Measurements from ENCODE around the gene THAP11. TPM values are rescaled to one million over a fixed set of nuclear protein-coding genes. Genes with fewer than 3 reads are reported as not detected.
A peak's percentile ranks its signal among the peaks of the same experiment; 100 is the strongest.

THAP11 gene
- total RNA-seq, 1 experiment from 2014 or later, result 36.2 TPM

DNA sequence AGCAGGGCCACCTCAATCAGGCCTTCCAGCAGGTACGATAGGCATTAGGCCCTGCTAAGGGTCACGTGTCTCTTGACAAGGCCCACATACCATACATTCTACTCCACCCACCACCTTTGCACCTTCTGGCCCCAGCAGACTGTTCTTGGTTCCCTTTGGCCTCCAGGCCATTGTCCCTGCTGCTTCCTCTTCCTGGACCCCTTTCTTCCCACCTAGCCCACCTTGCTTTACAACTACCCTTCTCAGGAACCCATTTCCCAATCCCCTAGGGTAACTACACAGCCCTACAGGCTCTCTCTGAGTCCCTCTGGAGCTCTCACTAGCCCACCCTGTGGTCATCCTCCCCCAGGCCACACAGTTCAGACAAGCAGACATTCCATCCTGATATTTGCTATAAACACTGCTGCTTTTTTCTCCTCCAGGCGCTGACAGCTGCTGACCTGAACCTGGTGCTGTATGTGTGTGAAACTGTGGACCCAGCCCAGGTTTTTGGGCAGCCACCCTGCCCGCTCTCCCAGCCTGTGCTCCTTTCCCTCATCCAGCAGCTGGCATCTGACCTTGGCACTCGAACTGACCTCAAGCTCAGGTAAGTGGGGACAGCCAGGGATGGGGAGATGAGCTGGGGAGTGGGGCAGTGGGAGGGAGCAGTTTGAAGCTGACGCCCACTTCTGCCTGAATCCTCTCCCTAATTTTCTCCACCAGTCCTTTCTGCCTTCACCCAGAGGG, 41.2 kb downstream of the THAP11 start:
- no peak for DNase-seq (ENCODE audit: low read depth)

GRCh38 chr16:67883872-67884261, 41.7 kb downstream of the THAP11 start:
- peak; percentile 27 for DNase-seq (ENCODE audit: low read depth)

DNA sequence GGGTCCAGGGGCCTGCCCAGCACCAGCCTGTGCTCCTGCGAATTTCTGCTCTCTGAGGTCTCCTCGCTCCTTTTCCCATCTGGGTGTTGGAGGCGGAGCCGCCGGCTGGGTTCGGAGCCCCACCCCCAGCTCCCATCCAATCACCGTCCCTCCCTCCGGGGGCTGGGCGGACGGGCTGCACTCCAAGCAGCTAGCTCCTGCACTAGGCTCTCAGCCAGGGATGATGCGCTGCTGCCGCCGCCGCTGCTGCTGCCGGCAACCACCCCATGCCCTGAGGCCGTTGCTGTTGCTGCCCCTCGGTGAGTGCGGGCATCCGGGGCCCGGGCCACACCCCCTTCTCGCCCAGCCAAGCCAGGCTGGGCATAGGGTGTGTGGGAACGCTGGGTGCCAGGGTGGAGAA, 42.6 kb downstream of the THAP11 start, which contains the start of gene NRN1L:
NRN1L (plus strand) TSS at position 202 of the 400 bp plus-strand sequence; CDS start at position 221, 19 bp downstream.
- peak; percentile 14 for DNase-seq (ENCODE audit: low read depth)

GRCh38 chr16:67885545-67885944, 43.4 kb downstream of the THAP11 start:
- no peak for DNase-seq (ENCODE audit: low read depth)

DNA sequence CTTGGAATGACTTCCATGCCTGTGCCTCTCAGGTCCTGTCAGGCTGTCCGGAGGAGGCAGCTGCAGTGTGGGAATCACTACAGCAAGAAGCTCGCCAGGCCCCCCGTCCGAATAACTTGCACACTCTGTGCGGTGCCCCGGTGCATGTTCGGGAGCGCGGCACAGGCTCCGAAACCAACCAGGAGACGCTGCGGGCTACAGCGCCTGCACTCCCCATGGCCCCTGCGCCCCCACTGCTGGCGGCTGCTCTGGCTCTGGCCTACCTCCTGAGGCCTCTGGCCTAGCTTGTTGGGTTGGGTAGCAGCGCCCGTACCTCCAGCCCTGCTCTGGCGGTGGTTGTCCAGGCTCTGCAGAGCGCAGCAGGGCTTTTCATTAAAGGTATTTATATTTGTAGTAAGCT, 43.9 kb downstream of the THAP11 start:
- no peak for DNase-seq (ENCODE audit: low read depth)

GRCh38 chr16:67886387-67886786, 44.3 kb downstream of the THAP11 start:
- no peak for DNase-seq (ENCODE audit: low read depth)

- no peak for DNase-seq (ENCODE audit: low read depth)
Observed at GRCh38 chr16:67888331-67888730, 46.2 kb downstream of the THAP11 start.

GRCh38 chr16:67892375-67892774, 50.3 kb downstream of the THAP11 start:
- DNase-seq (ENCODE audit: low read depth), result no peak

DNA sequence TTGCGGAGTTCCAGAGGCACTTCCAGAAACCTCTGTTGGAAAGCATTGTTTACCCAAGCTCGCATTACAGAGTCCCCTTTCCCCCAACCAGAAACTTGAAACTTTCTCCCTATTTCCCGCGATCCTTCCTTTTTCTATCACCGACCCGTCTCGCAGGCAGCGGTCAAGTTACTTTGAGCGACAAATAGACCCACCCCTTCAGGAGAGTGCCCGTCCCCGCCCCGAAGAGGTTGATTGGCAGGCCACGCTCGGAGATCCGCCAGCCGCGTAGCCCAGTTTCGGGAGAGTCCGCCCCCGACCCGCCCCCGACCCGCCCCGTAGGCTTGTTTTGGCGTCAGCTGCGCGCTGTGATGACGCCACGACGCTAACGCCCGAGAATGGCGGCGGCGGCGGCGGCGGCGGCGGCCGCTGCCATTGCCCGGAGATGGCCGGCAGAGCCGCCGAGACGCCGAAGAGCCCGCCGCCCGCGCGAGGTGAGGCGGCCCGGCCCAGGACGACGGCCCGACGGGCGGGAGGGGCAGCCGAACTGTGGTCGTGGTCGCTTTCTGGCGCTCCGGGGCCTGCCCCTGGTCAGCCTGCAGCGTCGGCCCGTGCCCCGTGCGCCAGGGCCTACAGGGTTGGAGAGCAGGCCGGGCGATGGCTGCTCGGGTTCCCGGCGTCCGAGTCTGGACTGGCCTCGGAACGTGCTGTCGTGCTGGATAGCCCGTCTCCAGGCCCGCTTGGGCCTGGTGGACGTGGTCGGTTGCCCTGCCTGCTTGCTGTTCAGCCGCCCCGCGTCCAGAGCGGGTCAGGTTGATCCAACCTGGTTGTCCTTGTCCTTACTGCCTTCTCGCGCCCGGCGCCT, 51.0 kb downstream of the THAP11 start, which contains the start of gene PSKH1:
PSKH1 (plus strand) TSS at position 356 of the 844 bp plus-strand sequence. CDS start 15,496 bp downstream, outside the sequence.
- DNase-seq (ENCODE audit: low read depth), result peak; percentile 93

Other genes with a start within 250 kb of the THAP11 start
- gene CARMIL2, start 197.2 kb upstream of the THAP11 start, total RNA-seq (2014; rRNA removed; shearing (Covaris generic)), result 0.10 and 0.12 TPM in 2 replicates
- gene ACD, start 182.1 kb upstream of the THAP11 start, total RNA-seq (2014; rRNA removed; shearing (Covaris generic)), result 42.8 and 47.2 TPM in 2 replicates
- gene PARD6A, start 181.4 kb upstream of the THAP11 start, total RNA-seq (2014; rRNA removed; shearing (Covaris generic)), result 1.6 and 1.9 TPM in 2 replicates
- gene ENKD1, start 175.6 kb upstream of the THAP11 start, total RNA-seq (2014; rRNA removed; shearing (Covaris generic)), result 13.6 and 14.8 TPM in 2 replicates
- 6.4 and 7.5 TPM in 2 replicates for gene C16orf86, start 175.5 kb upstream of the THAP11 start, total RNA-seq (2014; rRNA removed; shearing (Covaris generic))
- 11.1 and 12.4 TPM in 2 replicates for gene GFOD2, start 123.0 kb upstream of the THAP11 start, total RNA-seq (2014; rRNA removed; shearing (Covaris generic))
- gene RANBP10, start 35.8 kb upstream of the THAP11 start, total RNA-seq (2014; rRNA removed; shearing (Covaris generic)), result 2.6 and 2.9 TPM in 2 replicates
- gene TSNAXIP1, start 35.4 kb upstream of the THAP11 start, total RNA-seq (2014; rRNA removed; shearing (Covaris generic)), result 0.49 TPM in 1 of 2 replicates, not detected in the other
- gene NUTF2, start 4.6 kb downstream of the THAP11 start, total RNA-seq (2014; rRNA removed; shearing (Covaris generic)), result 392 and 459 TPM in 2 replicates
- gene CENPT, start 5.4 kb downstream of the THAP11 start, total RNA-seq (2014; rRNA removed; shearing (Covaris generic)), result 28.5 and 31.2 TPM in 2 replicates
- 39.7 and 42.4 TPM in 2 replicates for gene EDC4, start 30.7 kb downstream of the THAP11 start, total RNA-seq (2014; rRNA removed; shearing (Covaris generic))
- 1.3 TPM in 1 of 2 replicates, not detected in the other for gene NRN1L, start 42.6 kb downstream of the THAP11 start, total RNA-seq (2014; rRNA removed; shearing (Covaris generic))
- 4.7 and 5.5 TPM in 2 replicates for gene PSKH1, start 50.9 kb downstream of the THAP11 start, total RNA-seq (2014; rRNA removed; shearing (Covaris generic))
- 0.24 and 0.98 TPM in 2 replicates for gene CTRL, start 89.5 kb downstream of the THAP11 start, total RNA-seq (2014; rRNA removed; shearing (Covaris generic))
- gene PSMB10, start 94.5 kb downstream of the THAP11 start, total RNA-seq (2014; rRNA removed; shearing (Covaris generic)), result 75.7 and 107 TPM in 2 replicates
- gene LCAT, start 101.8 kb downstream of the THAP11 start, total RNA-seq (2014; rRNA removed; shearing (Covaris generic)), result 3.1 and 6.0 TPM in 2 replicates
- gene SLC12A4, start 126.3 kb downstream of the THAP11 start, total RNA-seq (2014; rRNA removed; shearing (Covaris generic)), result 23.6 and 37.0 TPM in 2 replicates
- not detected in 2 replicates for gene DPEP3, start 138.2 kb downstream of the THAP11 start, total RNA-seq (2014; rRNA removed; shearing (Covaris generic))
- gene DPEP2, start 157.2 kb downstream of the THAP11 start, total RNA-seq (2014; rRNA removed; shearing (Covaris generic)), result not detected in 2 replicates
- not detected in 2 replicates for gene DPEP2NB, start 173.6 kb downstream of the THAP11 start, total RNA-seq (2014; rRNA removed; shearing (Covaris generic))
- gene DDX28, start 180.9 kb downstream of the THAP11 start, total RNA-seq (2014; rRNA removed; shearing (Covaris generic)), result 6.6 and 9.3 TPM in 2 replicates
- 18.7 and 18.9 TPM in 2 replicates for gene DUS2, start 181.0 kb downstream of the THAP11 start, total RNA-seq (2014; rRNA removed; shearing (Covaris generic))
- 22.0 and 22.5 TPM in 2 replicates for gene NFATC3, start 243.1 kb downstream of the THAP11 start, total RNA-seq (2014; rRNA removed; shearing (Covaris generic))

Data from RPMI7951 (cell line).